ENCODE measurements around the gene IL17B. TPM values are rescaled to one million over a fixed set of nuclear protein-coding genes. Genes with fewer than 3 reads are reported as not detected.
A peak's percentile ranks its signal among the peaks of the same experiment; 100 is the strongest.

Gene IL17B
- total RNA-seq, 6 experiments from 2014 or later = 0.50 to 0.85 (median 0.76) TPM

GRCh38 chr5:149424371-149425315, 45.6 kb upstream of the IL17B start:
- peak overlapping the region; percentile 59 for H3K27ac Mint-ChIP-seq

GRCh38 chr5:149423794-149424268, 44.7 kb upstream of the IL17B start:
- TF ChIP-seq CTCF (IDR thresholded peaks at IDR 0.05) = no peak
- Mint-ChIP-seq H3K27me3 (ENCODE audit: insufficient read depth) (peaks cover 10% of the 10 kb centered on the region), H3K4me3 (no peak overlapping the region), H3K36me3 (ENCODE audit: low read depth) (peaks cover 57% of the 10 kb centered on the region), H3K4me1 (ENCODE audit: low read depth) (peaks cover 92% of the 10 kb centered on the region), H3K27ac (peak overlapping the region; percentile 87), H3K9me3 (no peaks in the 10 kb centered on the region)
- no peak for DNase-seq

More at GRCh38 chr5:149424371-149425315, 45.6 kb upstream of the IL17B start:
- Mint-ChIP-seq H3K9me3 (no peaks in the 10 kb centered on the region), H3K27me3 (ENCODE audit: insufficient read depth) (peaks cover 9% of the 10 kb centered on the region), H3K36me3 (ENCODE audit: low read depth) (peaks cover 60% of the 10 kb centered on the region), H3K4me3 (no peak overlapping the region; the same call in 1 of the 2 replicates), H3K4me1 (ENCODE audit: low read depth) (peaks cover 83% of the 10 kb centered on the region)
- no peak for DNase-seq
- TF ChIP-seq CTCF (IDR thresholded peaks at IDR 0.05) = no peak

GRCh38 chr5:149423049-149423793, 44.1 kb upstream of the IL17B start:
- Mint-ChIP-seq H3K4me1 (ENCODE audit: low read depth) (peaks cover 96% of the 10 kb centered on the region), H3K36me3 (ENCODE audit: low read depth) (peaks cover 54% of the 10 kb centered on the region), H3K9me3 (no peaks in the 10 kb centered on the region), H3K4me3 (peak overlapping the region; percentile 36), H3K27me3 (ENCODE audit: insufficient read depth) (peaks cover 11% of the 10 kb centered on the region), H3K27ac (peak overlapping the region; percentile 87)
- DNase-seq = no peak
- no peak for TF ChIP-seq CTCF (IDR thresholded peaks at IDR 0.05)

DNA sequence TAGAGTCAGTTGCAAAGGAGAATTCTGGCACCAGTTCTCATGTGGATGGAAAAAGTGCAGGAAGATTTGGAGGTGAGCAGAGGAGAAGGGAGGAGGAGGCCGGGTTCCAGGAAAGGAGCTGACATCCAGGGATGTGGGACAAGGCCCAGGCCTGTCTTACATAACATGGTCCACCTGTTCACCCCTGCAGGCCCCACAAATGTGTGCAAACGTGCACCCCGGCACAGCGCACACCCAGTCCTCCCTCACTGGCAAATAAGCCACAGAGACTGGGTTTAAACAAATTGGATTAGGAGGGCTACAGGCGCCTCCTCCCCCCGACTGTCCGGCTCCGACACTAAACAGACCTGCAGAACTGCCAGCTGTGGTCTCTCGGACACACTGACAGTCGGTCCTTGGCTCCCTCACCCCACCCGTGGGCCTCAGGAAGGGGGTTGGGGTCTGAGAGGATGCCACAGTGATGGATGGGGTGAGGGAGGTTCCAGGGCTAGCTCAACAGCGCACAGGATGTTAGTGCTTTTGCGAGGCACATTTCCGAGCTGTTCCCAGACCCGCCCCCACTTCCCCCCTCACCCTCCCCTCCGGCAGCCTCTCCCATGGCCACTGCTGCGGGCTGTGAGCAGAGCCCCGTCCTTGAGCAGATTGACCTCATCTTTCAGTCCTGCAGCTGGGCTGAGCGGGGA, 43.4 kb upstream of the IL17B start:
- Mint-ChIP-seq H3K9me3 (no peaks in the 10 kb centered on the region), H3K36me3 (ENCODE audit: low read depth) (peaks cover 54% of the 10 kb centered on the region), H3K27me3 (ENCODE audit: insufficient read depth) (peaks cover 7% of the 10 kb centered on the region), H3K27ac (peak overlapping the region; percentile 87), H3K4me1 (ENCODE audit: low read depth) (peaks cover 98% of the 10 kb centered on the region), H3K4me3 (peak overlapping the region; percentile 36; the same call in 1 of the 2 replicates)
- no peak for TF ChIP-seq CTCF (IDR thresholded peaks at IDR 0.05)
- no peak for DNase-seq

DNA sequence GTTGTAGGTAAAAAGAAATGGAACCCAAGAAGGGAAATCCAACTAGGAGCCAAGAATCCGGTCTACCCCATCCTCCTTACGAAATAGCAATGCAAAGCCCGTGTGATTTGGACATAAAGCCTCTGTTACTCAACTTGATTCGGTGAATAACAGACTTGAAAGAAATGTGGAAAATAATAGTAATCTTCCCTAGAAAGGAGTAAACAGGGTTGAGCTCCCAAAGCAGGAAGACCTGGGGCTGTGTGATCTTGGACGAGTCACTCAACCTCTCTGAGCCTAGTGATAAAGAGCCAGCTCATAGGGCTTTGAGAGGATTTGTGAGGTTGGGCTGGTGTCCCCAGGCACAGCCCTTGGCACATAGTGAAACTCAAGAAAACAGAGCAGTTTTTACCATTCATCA, 42.7 kb upstream of the IL17B start:
- Mint-ChIP-seq H3K27ac (peak overlapping the region; percentile 87), H3K4me3 (peak overlapping the region; percentile 35; the same call in 1 of the 2 replicates), H3K27me3 (ENCODE audit: insufficient read depth) (peaks cover 4% of the 10 kb centered on the region), H3K4me1 (ENCODE audit: low read depth) (peaks cover 99% of the 10 kb centered on the region), H3K36me3 (ENCODE audit: low read depth) (peaks cover 54% of the 10 kb centered on the region), H3K9me3 (no peaks in the 10 kb centered on the region)
- DNase-seq = no peak
- no peak for TF ChIP-seq CTCF (IDR thresholded peaks at IDR 0.05)

Data from HFFc6 (cell line).